H1 (cell line): Measurements from ENCODE around the gene DOCK8. TPM values are rescaled to one million over a fixed set of nuclear protein-coding genes. Genes with fewer than 3 reads are reported as not detected.

ENCODE experiments used
- CTCF ChIA-PET: fragments of 300-600 bp; sonication (Branson Sonifier 250); formaldehyde crosslinking; loops from one replicate; lab custom pipeline; 2021; ENCODE audit not compliant: partially characterized antibody; lab: Charles Lee
- POLR2A ChIA-PET: fragments of 300-600 bp; sonication (Branson Sonifier 250); formaldehyde crosslinking; loops from one replicate; lab custom pipeline; 2021; ENCODE audit warnings: inconsistent platforms; ENCODE audit not compliant: partially characterized antibody; lab: Charles Lee
- DNase-seq, 2 experiments: peaks; one replicate each; pipeline versions ENCODE4 v3.0.0 to v3.0.0-alpha.2; 2010 to 2022; ENCODE audit warnings: low spot score in 2 of 2, low read depth in 1 of 2, mixed read lengths in 1 of 2
- FAIRE-seq: peaks from 2 replicates; lab custom pipeline; 2011; peaks lifted over from hg19 to GRCh38; lab: Jason Lieb, UNC
- H2AFZ ChIP-seq: 2 replicates; pipeline ENCODE4 v1.8.1; 2012; ENCODE audit warnings: low read length, inconsistent platforms
- H2AK5ac ChIP-seq: 2 replicates; pipeline ENCODE4 v1.6.1; 2013; ENCODE audit warnings: low read depth, low read length
- H2BK120ac ChIP-seq: replicated peaks from 2 replicates; pipeline ENCODE3; 2013; ENCODE audit warnings: low read depth, low read length, inconsistent platforms
- H2BK12ac ChIP-seq: 2 replicates; pipeline ENCODE4 v1.6.1; 2013; ENCODE audit warnings: low read depth, low read length
- H2BK15ac ChIP-seq: 2 replicates; pipeline ENCODE4 v1.6.1; 2013; ENCODE audit warnings: low read length
- H2BK20ac ChIP-seq: 2 replicates; pipeline ENCODE4 v1.6.1; 2013; ENCODE audit warnings: low read length
- H2BK5ac ChIP-seq: 2 replicates; pipeline ENCODE4 v1.6.1; 2013; ENCODE audit warnings: low read depth, low read length
- H3K14ac ChIP-seq: 2 replicates; pipeline ENCODE4 v1.6.1; 2013; ENCODE audit warnings: inconsistent platforms; ENCODE audit not compliant: insufficient read length
- H3K18ac ChIP-seq: 2 replicates; pipeline ENCODE4 v1.6.1; 2013; ENCODE audit warnings: low read length; ENCODE audit errors: extremely low read depth
- H3K23ac ChIP-seq: 2 replicates; pipeline ENCODE4 v1.6.1; 2013; ENCODE audit warnings: inconsistent platforms; ENCODE audit not compliant: insufficient read length
- H3K23me2 ChIP-seq: 2 replicates; pipeline ENCODE4 v1.6.1; 2013; ENCODE audit warnings: low read depth, low read length
- H3K27ac ChIP-seq: 2 replicates; pipeline ENCODE4 v1.6.1; 2011; ENCODE audit warnings: low read depth, low read length, inconsistent platforms
- H3K27me3 ChIP-seq, 4 experiments: replicated peaks in 1 of 4; 1 replicate in 1 of 4; 2 replicates in 3 of 4; pipeline versions ENCODE4 v1.6.1 to v1.8.1; 2011 to 2013; ENCODE audit warnings: low read length in 3 of 4, mild to moderate bottlenecking in 3 of 4, inconsistent platforms in 2 of 4, mixed read lengths in 2 of 4, moderate library complexity in 1 of 4; ENCODE audit not compliant: control insufficient read depth in 3 of 4, insufficient read depth in 3 of 4; ENCODE audit errors: extremely low read depth in 1 of 4
- H3K36me3 ChIP-seq, 4 experiments: 2 replicates each; pipeline versions ENCODE4 v1.6.1 to v1.8.1; 2011 to 2013; ENCODE audit warnings: mild to moderate bottlenecking in 4 of 4, low read length in 3 of 4, moderate library complexity in 2 of 4, control low read depth in 1 of 4, inconsistent platforms in 1 of 4; ENCODE audit not compliant: insufficient read depth in 4 of 4, control insufficient read depth in 2 of 4
- H3K4ac ChIP-seq: replicated peaks from 2 replicates; pipeline ENCODE3; 2013; ENCODE audit warnings: low read length, low read depth, mixed read lengths, inconsistent platforms; ENCODE audit not compliant: insufficient read length
- H3K4me1 ChIP-seq, 4 experiments: replicated peaks in 1 of 4; 1 replicate in 1 of 4; 2 replicates in 3 of 4; pipeline versions ENCODE4 v1.6.1 to v1.8.1; 2011 to 2013; ENCODE audit warnings: low read length in 3 of 4, inconsistent platforms in 2 of 4, mixed read lengths in 1 of 4; ENCODE audit not compliant: insufficient read depth in 4 of 4, control insufficient read depth in 3 of 4
- H3K4me2 ChIP-seq, 2 experiments: 2 replicates each; pipeline versions ENCODE4 v1.6.1 to v1.8.1; 2011 to 2013; ENCODE audit warnings: low read depth in 2 of 2, low read length in 2 of 2, control low read depth in 1 of 2, inconsistent platforms in 1 of 2, mild to moderate bottlenecking in 1 of 2; ENCODE audit not compliant: insufficient read depth in 1 of 2
- H3K4me3 ChIP-seq, 4 experiments: fragments of 200-600, 300-600 bp in 1 of 4; sonication (generic), shearing (Covaris generic), sonication (Bioruptor Twin) in 1 of 4; 2 replicates each; pipeline versions ENCODE4 v1.5.1 to v1.8.1; 2011 to 2016; ENCODE audit warnings: low read length in 4 of 4, low read depth in 3 of 4, control low read depth in 2 of 4, inconsistent platforms in 2 of 4, mild to moderate bottlenecking in 2 of 4, mixed read lengths in 1 of 4, moderate library complexity in 1 of 4; ENCODE audit not compliant: insufficient read depth in 2 of 4; ENCODE audit errors: extremely low read depth in 1 of 4
- H3K56ac ChIP-seq: replicated peaks from 2 replicates; pipeline ENCODE3; 2013; ENCODE audit warnings: low read depth, mild to moderate bottlenecking, mixed read lengths, low read length, inconsistent platforms; ENCODE audit not compliant: insufficient read length
- H3K79me1 ChIP-seq: 2 replicates; pipeline ENCODE4 v1.6.1; 2013; ENCODE audit warnings: low read depth, low read length, control low read depth
- H3K79me2 ChIP-seq, 2 experiments: 2 replicates each; pipeline versions ENCODE4 v1.6.1 to v1.8.1; 2012 to 2013; ENCODE audit warnings: low read length in 2 of 2, mild to moderate bottlenecking in 2 of 2, inconsistent platforms in 1 of 2; ENCODE audit not compliant: insufficient read depth in 2 of 2, control insufficient read depth in 1 of 2
- H3K9ac ChIP-seq, 4 experiments: replicated peaks in 1 of 4; 1 replicate in 1 of 4; 2 replicates in 3 of 4; pipeline versions ENCODE4 v1.6.1 to v1.8.1; 2011 to 2013; ENCODE audit warnings: low read depth in 3 of 4, low read length in 3 of 4, control low read depth in 2 of 4, mild to moderate bottlenecking in 2 of 4, moderate library complexity in 2 of 4, inconsistent platforms in 1 of 4; ENCODE audit errors: extremely low read depth in 1 of 4
- H3K9me3 ChIP-seq, 2 experiments: 2 replicates each; pipeline versions ENCODE4 v1.6.1 to v1.8.1; 2012 to 2013; ENCODE audit warnings: mild to moderate bottlenecking in 2 of 2, moderate library complexity in 2 of 2, control low read depth in 1 of 2, inconsistent platforms in 1 of 2, low read depth in 1 of 2, low read length in 1 of 2, mixed read lengths in 1 of 2; ENCODE audit not compliant: insufficient read depth in 2 of 2
- H4K20me1 ChIP-seq, 2 experiments: replicated peaks in 1 of 2; 2 replicates each; pipeline versions ENCODE3 to v1.8.1; 2011 to 2013; ENCODE audit warnings: inconsistent platforms in 2 of 2, low read length in 2 of 2, mild to moderate bottlenecking in 1 of 2; ENCODE audit not compliant: insufficient read depth in 2 of 2, control insufficient read depth in 1 of 2
- H4K5ac ChIP-seq: 2 replicates; pipeline ENCODE4 v1.6.1; 2013; ENCODE audit warnings: low read length, low read depth, mixed read lengths, inconsistent platforms; ENCODE audit not compliant: insufficient read length
- H4K8ac ChIP-seq: 2 replicates; pipeline ENCODE4 v1.8.0; 2013; ENCODE audit warnings: mild to moderate bottlenecking, moderate library complexity, low read length, inconsistent platforms; ENCODE audit not compliant: insufficient read depth; ENCODE audit errors: extremely low read depth
- H4K91ac ChIP-seq: replicated peaks from 2 replicates; pipeline ENCODE3; 2013; ENCODE audit warnings: low read length, mixed read lengths, inconsistent platforms; ENCODE audit not compliant: insufficient read length
- GABPA ChIP-seq: IDR thresholded peaks from 2 replicates; pipeline ENCODE4 v1.6.1; 2011; ENCODE audit warnings: mild to moderate bottlenecking, low read length, moderate library complexity, borderline replicate concordance; ENCODE audit not compliant: insufficient read depth
- MAFK ChIP-seq: IDR thresholded peaks from 2 replicates; pipeline ENCODE4 v1.6.1; 2012; ENCODE audit warnings: low read depth, mild to moderate bottlenecking, improper control_type of control experiment, low read length
- NANOG ChIP-seq: IDR thresholded peaks from 2 replicates; pipeline ENCODE4 v1.6.1; 2011; ENCODE audit warnings: low read length, low read depth, mild to moderate bottlenecking, inconsistent platforms; ENCODE audit not compliant: insufficient read depth, poor library complexity, severe bottlenecking
- PHF8 ChIP-seq: fragments of 200-600 bp; sonication (generic); conservative IDR thresholded peaks from 2 replicates; pipeline ENCODE4 v1.7.1; 2012; ENCODE audit warnings: low read depth, mild to moderate bottlenecking, inconsistent platforms, low read length, moderate library complexity
- POLR2A ChIP-seq, 2 experiments: IDR thresholded peaks; 1 replicate in 1 of 2; 2 replicates in 1 of 2; pipeline ENCODE4 v1.6.1; 2011; ENCODE audit warnings: low read depth in 2 of 2, low read length in 2 of 2, mild to moderate bottlenecking in 2 of 2; ENCODE audit errors: control extremely low read depth in 1 of 2
- RAD21 ChIP-seq, 2 experiments: IDR thresholded peaks in 1 of 2; conservative IDR thresholded peaks in 1 of 2; 2 replicates each; pipeline ENCODE4 v1.6.1; 2011; ENCODE audit warnings: low read depth in 2 of 2, low read length in 2 of 2, improper control_type of control experiment in 1 of 2, inconsistent platforms in 1 of 2, mild to moderate bottlenecking in 1 of 2, moderate library complexity in 1 of 2
- RFX5 ChIP-seq: IDR thresholded peaks from 2 replicates; pipeline ENCODE4 v1.6.1; 2011; ENCODE audit warnings: low read depth, low read length, improper control_type of control experiment, borderline replicate concordance
- RXRA ChIP-seq: IDR thresholded peaks from 2 replicates; pipeline ENCODE4 v1.6.1; 2011; ENCODE audit warnings: low read depth, mild to moderate bottlenecking, low read length, moderate library complexity; ENCODE audit not compliant: insufficient read depth
- SAP30 ChIP-seq: fragments of 300-600 bp; sonication (generic); IDR thresholded peaks from 2 replicates; pipeline ENCODE4 v1.7.1; 2012; ENCODE audit warnings: low read length, moderate library complexity, mild to moderate bottlenecking, inconsistent platforms; ENCODE audit not compliant: insufficient read depth, insufficient replicate concordance
- TBP ChIP-seq: IDR thresholded peaks from 2 replicates; pipeline ENCODE4 v1.6.1; 2011; ENCODE audit warnings: low read depth, low read length, improper control_type of control experiment
- TEAD4 ChIP-seq: IDR thresholded peaks from 2 replicates; pipeline ENCODE4 v1.6.1; 2012; ENCODE audit warnings: low read depth, low read length, inconsistent platforms, mixed read lengths
- YY1 ChIP-seq: IDR thresholded peaks from 2 replicates; pipeline ENCODE4 v1.6.1; 2011; ENCODE audit warnings: low read depth, mild to moderate bottlenecking, low read length
- WGBS, 2 experiments: shearing (Covaris generic) in 1 of 2; methylation state at CpG; one replicate each; pipeline versions ENCODE4 v1.1.6 to v1.1.7; 2013 to 2015; ENCODE audit warnings: low lambda C conversion rate in 2 of 2, mixed read lengths in 2 of 2, inconsistent platforms in 1 of 2, low coverage in 1 of 2, missing lambda C conversion rate in 1 of 2; ENCODE audit not compliant: insufficient replicate concordance in 2 of 2, insufficient coverage in 1 of 2, insufficient read length in 1 of 2; ENCODE audit errors: extremely low coverage in 1 of 2, missing lambda C conversion rate in 1 of 2; 5-methylcytosine and 5-hydroxymethylcytosine counted together
- polyA plus RNA-seq, 7 experiments: library from polyadenylated mRNA; depleted of rRNA in 3 of 7; stranded (reverse) in 5 of 7; unstranded in 2 of 7; fragments of >200 nt in 5 of 7; fragments of 200-250 nt in 2 of 7; gene quantifications; 1 replicate in 5 of 7; 2 replicates in 1 of 7; 4 replicates in 1 of 7; pipeline versions ENCODE4 v1.2.1 to v1.2.3, GENCODE V29; 2011 to 2013; ENCODE audit warnings: missing spikeins in 2 of 7, mixed read lengths in 2 of 7
- total RNA-seq: library from RNA; stranded (reverse); fragmentation: NEBNext Ultra II Directional; extraction: Animal tissue kit (Norgen Biotek cat#: 25700); gene quantifications from 2 replicates; pipeline ENCODE4 v1.2.1, GENCODE V29; 2021

Gene DOCK8
- total and polyA plus RNA-seq, 2 of the 8 experiments (the other 6 are each of a cell fraction or from before 2014, with no cell fraction given), result 0.57 to 2.0 TPM

DNA sequence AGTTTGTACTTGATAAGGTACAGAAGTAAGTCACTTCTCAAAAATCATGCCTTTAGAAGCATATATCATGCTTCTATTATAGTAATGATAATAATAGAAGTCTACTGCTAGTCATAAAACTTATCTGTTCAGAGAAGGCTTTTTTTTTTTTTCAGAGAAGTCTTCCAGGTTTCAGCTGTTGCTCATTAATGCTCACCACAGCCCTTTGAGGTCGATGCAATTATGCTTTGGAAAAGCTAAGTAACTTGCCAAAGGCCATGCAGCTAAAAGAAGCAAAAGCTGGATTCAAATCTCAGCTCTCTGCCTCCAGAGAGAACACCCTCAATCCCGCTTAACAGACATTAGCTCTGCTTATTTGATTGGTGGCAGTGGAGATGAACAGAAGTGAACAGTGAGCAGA lies 150.8 kb downstream of the DOCK8 start:
- ChIA-PET POLR2A (no interaction called here), CTCF (interaction anchor here (0.7 to 2.1 kb wide), 3 partner anchors 8 to 248 kb away, joined by 3 to 8 read pairs (median 3); no protein-coding TSS in a partner anchor)

More for the DNA sequence above, 150.8 kb downstream of the DOCK8 start:
- Histone ChIP-seq H3K9me3 (no peaks in the 10 kb centered on the region), H3K18ac (no peak overlapping the region), H4K8ac (no peak overlapping the region), H2AK5ac (no peak overlapping the region), H2BK120ac (no peak overlapping the region), H3K14ac (no peak overlapping the region), H3K27me3 (no peaks in the 10 kb centered on the region), H3K36me3 (no peaks in the 10 kb centered on the region), H2BK5ac (no peak overlapping the region), H2BK15ac (no peak overlapping the region), H2BK12ac (no peak overlapping the region), H3K79me1 (no peaks in the 10 kb centered on the region; the same call in 1 of the 2 replicates), H3K79me2 (no peaks in the 10 kb centered on the region), H3K23me2 (no peaks in the 10 kb centered on the region), H4K20me1 (no peaks in the 10 kb centered on the region), H4K5ac (no peak overlapping the region), H3K4me2 (no peak overlapping the region), H3K27ac (no peak overlapping the region), H3K23ac (no peak overlapping the region), H3K9ac (no peak overlapping the region), H3K4me3 (no peak overlapping the region), H2BK20ac (no peak overlapping the region), H3K56ac (no peak overlapping the region), H3K4ac (no peak overlapping the region), H2AFZ (no peak overlapping the region), H3K4me1 (peaks cover 0 to under 1% (median under 1%) of the 10 kb centered on the region in 4 experiments; a peak in 3 of 7 replicates), H4K91ac (no peak overlapping the region)
- no peak for DNase-seq
- TF ChIP-seq NANOG, result no peak
- TF ChIP-seq POLR2A (IDR thresholded peaks at IDR 0.05; ENCODE audit: control extremely low read depth in 1 of 2, low read depth in 2 of 2, low read length in 2 of 2), result no peak
- TF ChIP-seq MAFK, result no peak
- no peak for TF ChIP-seq YY1
- no peak for TF ChIP-seq TBP
- no peak for TF ChIP-seq RAD21 (IDR thresholded peaks at IDR 0.05 in 1 of 2, conservative IDR thresholded peaks at IDR 0.05 in 1 of 2; ENCODE audit: low read depth in 2 of 2, low read length in 2 of 2)
- TF ChIP-seq SAP30, result no peak
- no peak for TF ChIP-seq PHF8
- no peak for TF ChIP-seq TEAD4
- no peak for TF ChIP-seq RFX5
- TF ChIP-seq RXRA, result no peak
- TF ChIP-seq GABPA, result no peak
- WGBS, 2 experiments, result 88% methylated on average over 2 of the region's 2 CpGs; no CpG with 5 or more reads in 1 of the 2 experiments
- no peak for FAIRE-seq
